Muscle layer of colon (tissue), 2 donors: ENCODE measurements around the gene PMVK.
A peak's percentile ranks its signal among the peaks of the same experiment; 100 is the strongest.

ENCODE experiments used
- H3K27ac ChIP-seq: one replicate; pipeline ENCODE4 v1.7.0; 2013; ENCODE audit warnings: low read depth, mild to moderate bottlenecking, low read length, moderate library complexity
- H3K27me3 ChIP-seq, 2 donors: one replicate each; pipeline ENCODE4 v1.7.0; 2013; ENCODE audit warnings: low read length in 2 of 2, mild to moderate bottlenecking in 2 of 2; ENCODE audit not compliant: insufficient read depth in 2 of 2, control insufficient read depth in 1 of 2
- H3K36me3 ChIP-seq: one replicate; pipeline ENCODE4 v1.7.0; 2013; ENCODE audit warnings: mild to moderate bottlenecking, low read length; ENCODE audit not compliant: insufficient read depth
- H3K4me1 ChIP-seq: one replicate; pipeline ENCODE4 v1.7.0; 2013; ENCODE audit warnings: mild to moderate bottlenecking, low read length; ENCODE audit not compliant: insufficient read depth
- H3K4me3 ChIP-seq, 2 donors: one replicate each; pipeline ENCODE4 v1.7.0; 2013; ENCODE audit warnings: low read length in 2 of 2, low read depth in 1 of 2, mild to moderate bottlenecking in 1 of 2, moderate library complexity in 1 of 2
- H3K9ac ChIP-seq: one replicate; pipeline ENCODE4 v1.7.0; 2013; ENCODE audit warnings: low read length
- H3K9me3 ChIP-seq: one replicate; pipeline ENCODE4 v1.7.0; 2013; ENCODE audit warnings: mild to moderate bottlenecking, low read length
- donor health status: abdominal sarcoma.
- donor health status: Adenocarcinoma of cecum.

Gene PMVK

DNA sequence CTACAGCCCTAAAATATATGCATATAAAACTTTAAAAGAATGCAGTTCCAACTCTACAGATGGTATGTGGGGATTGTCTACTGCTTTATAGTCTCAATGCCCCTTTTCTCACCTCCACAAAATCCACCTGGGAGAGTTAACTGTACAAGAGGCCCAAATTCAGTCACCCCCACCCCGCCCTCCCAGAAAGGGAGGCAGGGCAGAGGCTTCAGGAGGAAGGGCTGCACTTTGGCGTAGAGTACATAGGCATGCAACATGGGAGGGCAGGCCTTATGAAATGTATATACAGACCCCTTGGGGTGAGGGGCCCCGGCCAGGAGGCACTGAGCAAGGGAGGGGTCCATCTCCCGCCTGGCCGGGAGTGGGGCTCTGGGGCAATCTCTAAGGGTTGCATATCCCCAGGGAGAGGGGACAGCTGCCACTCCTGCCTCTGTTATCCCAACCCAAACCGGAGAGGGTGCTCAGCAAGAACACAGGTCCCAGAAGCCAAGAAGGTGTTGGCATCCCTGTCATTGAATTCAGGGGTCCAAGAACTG, 26.3 kb upstream of the PMVK start:
- Histone ChIP-seq H3K9me3 (no peaks in the 10 kb centered on the region), H3K4me1 (peaks cover 21% of the 10 kb centered on the region), H3K4me3 (peak overlapping the region in 1 of 2 donors; percentile 63), H3K27me3 (no peaks in the 10 kb centered on the region), H3K36me3 (peaks cover 68% of the 10 kb centered on the region), H3K27ac (peak overlapping the region; percentile 80), H3K9ac (peak overlapping the region; percentile 63)

DNA sequence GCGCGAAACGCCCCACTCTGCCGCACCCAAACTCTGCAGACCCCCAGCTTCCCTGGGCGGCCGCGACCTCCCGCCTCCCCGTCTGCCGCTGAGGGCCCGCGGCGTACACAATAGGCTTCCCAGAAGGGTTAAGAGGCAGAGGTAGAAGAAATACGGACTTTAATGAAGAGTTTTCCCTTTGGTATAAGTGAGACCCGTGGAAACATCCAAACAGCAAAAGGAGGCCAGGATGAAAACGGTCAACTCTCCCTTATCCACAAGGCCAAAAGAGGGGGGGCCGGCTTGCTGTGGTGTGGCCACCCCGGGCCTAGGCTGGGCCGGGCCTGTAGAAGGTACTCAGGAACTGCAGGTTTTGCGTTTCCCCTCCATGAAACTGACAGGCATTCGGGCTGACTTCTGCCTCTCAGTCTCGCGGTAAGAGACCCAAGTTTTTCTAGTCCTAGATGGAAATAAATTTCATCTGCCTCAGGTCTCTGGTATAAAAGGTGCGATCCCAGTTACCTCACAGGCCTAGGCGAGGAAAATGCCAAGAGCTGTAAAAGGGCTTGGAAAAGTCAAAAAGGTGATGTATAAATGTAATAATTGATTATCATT, 25.7 kb upstream of the PMVK start:
- H3K9me3 ChIP-seq: no peaks in the 10 kb centered on the region
- peaks cover 23% of the 10 kb centered on the region for H3K4me1 ChIP-seq
- H3K36me3 ChIP-seq: peaks cover 64% of the 10 kb centered on the region
- H3K27ac ChIP-seq: peak overlapping the region; percentile 80
- peak overlapping the region; percentile 63 to 67 for H3K4me3 ChIP-seq
- H3K9ac ChIP-seq: peak overlapping the region; percentile 63
- no peaks in the 10 kb centered on the region for H3K27me3 ChIP-seq

DNA sequence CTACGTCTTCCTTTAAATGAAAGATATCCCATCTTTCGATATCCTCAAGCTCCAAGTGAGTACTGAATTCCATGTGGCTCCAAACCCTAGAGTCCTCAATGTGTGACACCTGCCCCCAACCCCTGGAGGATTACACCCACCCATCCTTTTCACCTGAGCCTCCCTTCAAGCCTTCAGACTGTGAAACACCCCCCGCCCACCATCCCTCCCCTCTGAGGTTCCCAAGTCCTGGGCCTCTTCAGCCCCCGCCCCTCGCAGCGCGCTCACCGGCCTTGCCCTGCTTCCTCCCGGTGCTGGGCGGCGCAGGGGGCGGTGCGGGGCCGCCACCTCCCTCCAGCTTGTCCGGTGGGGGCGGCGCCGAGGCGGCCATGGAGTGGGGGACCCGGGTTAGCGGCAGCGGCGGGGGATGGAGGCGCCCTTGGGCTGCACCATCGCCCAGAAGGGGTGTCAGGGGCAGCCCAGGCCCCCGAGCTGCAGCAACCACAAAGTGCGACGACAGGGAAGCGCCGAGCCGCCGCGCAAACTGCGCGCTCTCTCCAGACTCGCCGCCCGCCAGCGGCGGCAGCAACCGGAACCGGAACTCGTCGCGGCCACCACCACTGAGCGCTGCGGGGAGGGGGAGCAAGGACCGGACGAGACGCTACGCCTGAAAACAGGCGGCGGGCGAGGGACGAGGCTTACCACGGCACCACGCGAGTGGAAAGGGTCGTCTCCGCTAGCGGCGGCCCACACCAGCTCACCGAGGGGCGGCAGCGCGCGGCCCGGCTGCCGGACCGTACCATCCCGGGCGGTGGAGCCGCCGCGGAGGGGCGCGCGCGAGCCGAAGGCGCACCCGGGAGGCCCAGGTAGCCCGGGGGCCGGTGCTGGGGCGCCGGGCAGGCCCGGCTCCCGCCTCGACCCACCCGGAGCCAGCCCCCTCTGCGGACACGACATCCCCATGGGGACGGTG, 25.0 kb upstream of the PMVK start, which contains the start of gene PYGO2:
Gene PYGO2 (minus strand): TSS at position 576 of the 949 bp plus-strand sequence. CDS start 206 bp downstream, at position 370.
- peak within 1 kb of the TSS; percentile 63 to 67 for H3K4me3 ChIP-seq
- H3K9ac ChIP-seq: peak within 1 kb of the TSS; percentile 76
- H3K27me3 ChIP-seq: no peaks in the 10 kb centered on the region
- no peaks in the 10 kb centered on the region for H3K9me3 ChIP-seq
- peaks cover 30% of the 10 kb centered on the region for H3K4me1 ChIP-seq
- H3K27ac ChIP-seq: peak within 1 kb of the TSS; percentile 80
- H3K36me3 ChIP-seq: peaks cover 56% of the 10 kb centered on the region

DNA sequence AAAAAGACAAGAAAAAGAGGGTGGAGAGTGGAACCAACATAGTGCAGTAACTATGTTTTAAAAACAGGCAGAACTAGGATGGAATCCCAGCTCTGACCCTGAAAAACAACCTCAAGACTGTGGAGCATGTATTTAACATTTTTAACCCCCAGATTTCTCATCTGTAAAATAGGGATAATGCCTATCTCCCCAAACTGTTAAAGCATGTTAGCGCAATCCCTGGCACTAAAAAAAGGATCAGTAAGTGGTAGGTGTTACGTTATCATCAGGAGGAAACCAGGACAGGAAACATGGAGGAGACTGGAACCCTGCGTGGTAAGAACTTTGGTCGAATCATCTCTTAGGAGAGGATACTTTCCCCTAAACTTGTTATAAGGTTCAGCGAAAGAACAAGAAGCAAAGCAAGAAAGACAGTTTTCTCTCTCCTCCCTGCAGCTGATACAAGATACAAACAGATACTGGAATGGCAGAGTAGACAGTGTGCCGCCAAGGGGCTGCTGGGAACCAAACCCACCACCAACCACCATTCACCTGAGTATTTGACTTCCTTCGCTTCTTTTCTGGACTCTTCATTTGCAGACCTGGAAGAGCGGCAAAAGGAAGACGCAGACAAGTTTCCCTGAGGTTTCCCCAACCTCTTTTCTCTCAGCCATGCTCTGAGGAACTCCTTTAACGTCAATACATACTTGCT, 24.1 kb upstream of the PMVK start:
- Histone ChIP-seq H3K36me3 (peaks cover 47% of the 10 kb centered on the region), H3K4me3 (peak overlapping the region; percentile 63 to 67)

DNA sequence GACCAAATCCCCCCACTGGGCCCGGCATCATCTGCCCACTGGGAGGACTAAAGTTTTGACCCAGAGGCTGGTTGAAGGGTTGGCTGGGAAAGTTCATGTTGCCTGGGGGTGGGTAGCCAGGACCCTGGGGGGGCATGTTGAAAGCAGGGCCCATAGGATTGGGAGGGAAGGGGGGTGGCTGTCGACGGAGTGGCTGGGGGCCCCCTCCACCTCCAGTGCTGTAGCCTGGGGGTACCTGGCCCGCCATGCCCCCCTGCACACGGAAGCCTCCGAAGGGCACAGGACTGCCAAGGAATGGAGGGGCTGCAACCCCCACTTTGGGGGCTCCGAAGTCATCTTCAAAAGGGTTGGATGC, 22.9 kb upstream of the PMVK start:
- Histone ChIP-seq H3K27me3 (no peaks in the 10 kb centered on the region), H3K36me3 (peaks cover 36% of the 10 kb centered on the region), H3K4me3 (no peak overlapping the region), H3K9ac (no peak overlapping the region), H3K9me3 (no peaks in the 10 kb centered on the region), H3K4me1 (peaks cover 44% of the 10 kb centered on the region), H3K27ac (no peak overlapping the region)

More for the DNA sequence above, 24.1 kb upstream of the PMVK start:
- Histone ChIP-seq H3K9me3 (no peaks in the 10 kb centered on the region), H3K4me1 (peaks cover 32% of the 10 kb centered on the region), H3K27ac (peak overlapping the region; percentile 80), H3K27me3 (no peaks in the 10 kb centered on the region), H3K9ac (peak overlapping the region; percentile 76)

DNA sequence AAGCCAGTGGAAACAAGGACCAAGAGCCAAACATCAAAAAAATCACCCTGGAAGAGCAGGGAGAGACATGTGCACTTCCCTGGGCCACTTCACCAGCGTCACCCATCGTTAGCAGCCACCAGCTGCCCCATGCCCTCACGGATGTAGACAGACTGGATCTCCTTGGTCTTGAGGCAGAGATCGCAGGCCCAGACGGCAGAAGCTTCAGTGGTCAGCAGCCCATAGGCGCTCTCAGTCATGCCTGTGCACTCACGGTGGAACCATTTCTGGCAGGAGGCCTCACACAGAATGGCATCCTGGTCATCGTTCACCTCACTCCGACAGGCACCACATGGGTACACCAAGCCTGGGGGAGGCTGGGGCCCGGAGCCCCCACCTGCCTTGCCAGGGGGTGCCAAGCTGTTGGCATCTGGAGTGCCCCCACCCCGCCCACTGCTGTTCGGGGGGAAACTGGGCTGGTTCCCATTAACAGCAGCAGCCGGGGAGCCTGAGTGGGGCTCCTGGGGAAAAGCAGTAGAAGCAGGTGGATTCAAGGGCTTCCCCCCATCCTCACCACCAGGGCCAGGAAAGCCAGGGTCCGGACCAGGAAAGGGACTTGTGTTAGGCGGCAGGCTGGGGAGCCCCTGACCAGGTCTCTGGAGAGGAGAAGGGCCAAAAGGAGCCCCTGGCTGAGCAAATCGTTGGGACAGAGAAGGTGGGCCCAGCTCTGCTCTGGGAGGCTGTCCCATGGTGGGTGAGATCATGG, 22.3 kb upstream of the PMVK start:
- Histone ChIP-seq H3K9me3 (no peaks in the 10 kb centered on the region), H3K27ac (no peak overlapping the region), H3K36me3 (peaks cover 31% of the 10 kb centered on the region), H3K27me3 (no peaks in the 10 kb centered on the region), H3K4me1 (peaks cover 49% of the 10 kb centered on the region), H3K9ac (no peak overlapping the region), H3K4me3 (no peak overlapping the region)

DNA sequence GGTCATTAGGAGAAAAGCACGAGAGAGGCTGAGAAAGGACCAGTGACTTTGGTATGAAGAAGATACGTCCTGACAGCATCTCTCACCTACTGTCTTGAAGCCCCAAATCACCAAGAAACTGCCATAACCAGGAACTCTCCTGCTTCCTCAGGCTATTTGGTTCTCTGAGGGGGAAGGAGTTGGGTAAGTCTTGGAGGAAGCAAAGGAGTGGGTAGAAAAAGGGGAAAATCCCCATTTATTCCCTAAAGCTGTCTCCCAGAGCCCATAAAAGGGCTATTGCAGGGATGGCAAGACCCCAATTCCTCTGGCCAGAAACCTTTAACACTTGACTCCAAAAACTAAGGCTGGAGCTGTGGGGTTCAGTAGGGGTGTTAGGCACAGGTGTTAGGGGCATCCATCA, 21.5 kb upstream of the PMVK start:
- H3K27ac ChIP-seq: no peak overlapping the region
- no peaks in the 10 kb centered on the region for H3K9me3 ChIP-seq
- H3K27me3 ChIP-seq: no peaks in the 10 kb centered on the region
- H3K36me3 ChIP-seq: peaks cover 23% of the 10 kb centered on the region
- no peak overlapping the region for H3K9ac ChIP-seq
- H3K4me3 ChIP-seq: no peak overlapping the region
- peaks cover 52% of the 10 kb centered on the region for H3K4me1 ChIP-seq

DNA sequence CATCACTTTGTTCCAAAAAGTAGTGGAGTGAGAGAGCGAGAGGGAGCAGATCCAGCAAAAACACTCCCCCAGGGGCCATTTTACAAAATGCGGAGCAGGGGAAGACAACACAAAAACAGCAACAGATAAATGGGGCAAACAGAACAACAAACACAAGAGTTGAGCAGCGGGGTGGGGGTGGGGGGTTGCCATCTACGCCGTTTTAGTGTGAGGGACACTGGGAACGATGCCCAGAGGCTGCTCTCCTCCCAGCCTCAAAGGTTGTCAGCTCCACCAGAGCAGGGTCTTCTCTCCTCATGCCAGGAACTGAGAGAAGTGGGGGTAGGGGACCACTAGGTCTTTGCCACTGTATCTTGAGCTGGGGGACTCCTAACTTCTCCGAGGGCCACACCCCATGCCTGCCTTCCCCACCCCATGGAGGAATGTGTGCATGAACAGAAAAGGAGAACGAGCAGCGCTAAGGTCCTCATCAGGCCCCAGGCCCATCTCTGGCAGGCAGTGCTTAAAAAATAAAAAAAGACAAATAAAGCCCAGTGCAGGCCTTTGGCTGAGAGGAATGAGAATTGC, 20.7 kb upstream of the PMVK start:
- Histone ChIP-seq H3K4me1 (peaks cover 53% of the 10 kb centered on the region), H3K9me3 (no peaks in the 10 kb centered on the region), H3K27me3 (no peaks in the 10 kb centered on the region), H3K27ac (peak overlapping the region; percentile 8), H3K36me3 (peaks cover 20% of the 10 kb centered on the region), H3K4me3 (peak overlapping the region in 1 of 2 donors; percentile 80), H3K9ac (no peak overlapping the region)

DNA sequence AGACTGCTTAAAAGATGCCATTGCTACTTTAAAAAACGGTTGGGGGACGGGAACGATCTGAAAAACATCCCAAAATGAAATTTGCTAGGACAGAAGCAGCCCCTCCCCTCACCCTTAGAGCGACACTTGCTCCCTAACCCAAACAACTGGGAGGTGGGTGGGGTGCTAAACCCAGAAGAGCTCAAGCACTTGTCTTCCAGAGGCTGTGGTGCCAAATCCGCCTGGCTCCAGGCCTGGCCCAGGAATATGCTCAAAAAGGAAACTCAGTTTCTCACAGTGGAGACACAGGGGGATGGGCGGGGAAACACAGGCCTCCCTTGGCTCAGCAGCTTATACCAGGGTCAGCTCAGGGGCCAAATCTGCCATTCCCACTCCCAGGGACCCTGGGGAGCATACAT, 20.0 kb upstream of the PMVK start:
- Histone ChIP-seq H3K9ac (peak overlapping the region; percentile 15), H3K4me1 (peaks cover 59% of the 10 kb centered on the region), H3K27ac (peak overlapping the region; percentile 8), H3K27me3 (no peaks in the 10 kb centered on the region), H3K36me3 (peaks cover 21% of the 10 kb centered on the region), H3K9me3 (no peaks in the 10 kb centered on the region), H3K4me3 (peak overlapping the region; percentile 47 to 80)

DNA sequence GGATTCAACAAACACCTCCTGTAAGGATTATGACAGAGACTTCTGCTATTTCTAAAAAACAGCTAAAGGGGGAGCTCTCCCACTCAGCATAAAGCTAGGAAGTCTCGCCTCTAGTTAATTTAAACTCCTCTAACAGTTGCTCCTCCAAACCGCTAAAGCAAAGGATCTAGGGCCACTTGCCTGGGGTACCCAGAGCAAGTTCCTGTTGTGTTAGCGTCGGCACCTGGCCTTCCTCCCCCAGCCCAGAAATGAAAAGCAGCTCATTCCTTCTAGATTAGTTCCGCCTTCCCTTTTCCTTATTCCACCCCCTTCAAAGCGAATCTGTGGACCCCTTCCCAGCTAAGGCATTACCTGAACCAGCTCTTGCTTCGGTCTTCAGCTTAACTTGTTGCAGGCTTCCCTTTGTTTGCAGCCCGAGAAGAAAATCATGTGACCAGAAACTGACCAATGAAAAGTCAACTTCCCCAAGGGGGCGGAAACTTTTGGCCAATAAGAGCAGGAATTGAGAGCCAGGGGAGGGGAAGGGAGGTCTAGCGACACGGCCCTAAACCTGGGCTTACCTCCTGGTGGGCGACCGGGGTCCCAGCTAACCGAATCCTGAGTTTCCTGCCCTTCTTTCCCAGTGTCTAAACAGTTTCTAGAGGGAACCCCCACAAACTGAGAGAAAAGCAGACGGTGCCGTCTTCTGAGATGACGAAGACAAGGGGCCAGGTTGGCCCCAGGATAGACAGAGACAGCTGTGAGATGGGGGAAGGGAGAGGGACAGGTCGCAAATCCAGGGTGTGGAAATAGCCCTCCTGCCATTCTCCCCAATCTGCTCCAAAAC, 19.4 kb upstream of the PMVK start, which contains the start of gene PBXIP1:
Gene PBXIP1 (minus strand): TSS at position 382 of the 826 bp plus-strand sequence. CDS start 2,378 bp downstream, outside the sequence.
- H3K27ac ChIP-seq: peak within 1 kb of the TSS; percentile 8
- peaks cover 57% of the 10 kb centered on the region for H3K4me1 ChIP-seq
- H3K4me3 ChIP-seq: peak within 1 kb of the TSS; percentile 47 to 80
- H3K9me3 ChIP-seq: no peaks in the 10 kb centered on the region
- peak within 1 kb of the TSS; percentile 15 for H3K9ac ChIP-seq
- no peaks in the 10 kb centered on the region for H3K27me3 ChIP-seq
- peaks cover 27% of the 10 kb centered on the region for H3K36me3 ChIP-seq
